ENCODE results near the gene C1QA.
A peak's percentile ranks its signal among the peaks of the same experiment; 100 is the strongest.

C1QA gene, protein sequence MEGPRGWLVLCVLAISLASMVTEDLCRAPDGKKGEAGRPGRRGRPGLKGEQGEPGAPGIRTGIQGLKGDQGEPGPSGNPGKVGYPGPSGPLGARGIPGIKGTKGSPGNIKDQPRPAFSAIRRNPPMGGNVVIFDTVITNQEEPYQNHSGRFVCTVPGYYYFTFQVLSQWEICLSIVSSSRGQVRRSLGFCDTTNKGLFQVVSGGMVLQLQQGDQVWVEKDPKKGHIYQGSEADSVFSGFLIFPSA

DNA sequence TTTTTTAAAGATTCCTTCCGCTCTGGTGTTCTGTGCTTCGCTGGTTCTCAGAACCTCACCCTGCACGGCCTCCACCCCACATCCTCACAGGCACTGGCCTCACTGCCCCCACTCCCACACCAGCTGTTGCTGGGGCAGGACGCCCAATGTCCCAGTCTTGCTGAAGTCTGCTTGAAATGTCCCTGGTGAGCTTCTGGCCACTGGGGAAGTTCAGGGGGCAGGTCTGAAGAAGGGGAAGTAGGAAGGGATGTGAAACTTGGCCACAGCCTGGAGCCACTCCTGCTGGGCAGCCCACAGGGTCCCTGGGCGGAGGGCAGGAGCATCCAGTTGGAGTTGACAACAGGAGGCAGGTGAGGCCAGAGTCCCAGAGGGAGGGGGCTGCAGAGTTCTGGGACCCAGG is at the start of gene C1QA:
Gene C1QA, plus strand, starts transcription at position 276 of the 400 bp plus-strand sequence. CDS start 989 bp downstream, outside the sequence.
- peak; percentile 82 to 84 for DNase-seq
- H3K9me3 ChIP-seq = no peaks in the 10 kb centered on the region
- no peak within 1 kb of the TSS for H3K27ac ChIP-seq
- TF ChIP-seq, protein P1, sequence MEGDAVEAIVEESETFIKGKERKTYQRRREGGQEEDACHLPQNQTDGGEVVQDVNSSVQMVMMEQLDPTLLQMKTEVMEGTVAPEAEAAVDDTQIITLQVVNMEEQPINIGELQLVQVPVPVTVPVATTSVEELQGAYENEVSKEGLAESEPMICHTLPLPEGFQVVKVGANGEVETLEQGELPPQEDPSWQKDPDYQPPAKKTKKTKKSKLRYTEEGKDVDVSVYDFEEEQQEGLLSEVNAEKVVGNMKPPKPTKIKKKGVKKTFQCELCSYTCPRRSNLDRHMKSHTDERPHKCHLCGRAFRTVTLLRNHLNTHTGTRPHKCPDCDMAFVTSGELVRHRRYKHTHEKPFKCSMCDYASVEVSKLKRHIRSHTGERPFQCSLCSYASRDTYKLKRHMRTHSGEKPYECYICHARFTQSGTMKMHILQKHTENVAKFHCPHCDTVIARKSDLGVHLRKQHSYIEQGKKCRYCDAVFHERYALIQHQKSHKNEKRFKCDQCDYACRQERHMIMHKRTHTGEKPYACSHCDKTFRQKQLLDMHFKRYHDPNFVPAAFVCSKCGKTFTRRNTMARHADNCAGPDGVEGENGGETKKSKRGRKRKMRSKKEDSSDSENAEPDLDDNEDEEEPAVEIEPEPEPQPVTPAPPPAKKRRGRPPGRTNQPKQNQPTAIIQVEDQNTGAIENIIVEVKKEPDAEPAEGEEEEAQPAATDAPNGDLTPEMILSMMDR (IDR thresholded peaks at IDR 0.05) = no peak
- H3K27me3 ChIP-seq = peaks cover 0 to 79% of the 10 kb centered on the region in 2 donors
- intact Hi-C loops (cut with DNase I; ENCODE audit: low total_unique reads) = no loop called here
- H3K36me3 ChIP-seq = no peaks in the 10 kb centered on the region
- no peaks in the 10 kb centered on the region for H3K4me1 ChIP-seq
- peak within 1 kb of the TSS; percentile 17 to 23 for H3K4me3 ChIP-seq

DNA sequence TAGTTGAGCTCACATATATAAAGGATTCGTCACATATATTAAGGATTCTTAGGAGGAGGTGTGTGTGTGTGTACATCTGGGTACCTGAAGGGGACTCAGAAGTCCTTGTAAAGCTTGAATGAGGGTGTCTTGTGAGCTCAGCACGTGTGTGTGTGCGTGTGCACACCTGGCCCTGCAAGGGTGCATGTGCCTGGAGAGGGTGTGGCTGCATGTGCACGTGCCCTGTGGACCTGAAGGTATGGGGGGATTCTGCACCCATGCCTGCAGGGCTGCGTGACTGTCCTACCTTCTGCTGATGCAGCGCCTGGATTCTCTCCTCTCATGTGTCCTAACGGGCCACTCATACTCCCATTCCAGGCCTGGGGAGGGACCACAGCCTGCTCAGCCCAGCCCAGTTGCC is 49.2 kb upstream of the C1QA start:
- TF ChIP-seq, protein P1 (IDR thresholded peaks at IDR 0.05) = no peak
- no peak for DNase-seq
- Histone ChIP-seq H3K4me1 (no peaks in the 10 kb centered on the region), H3K27ac (no peak overlapping the region), H3K9me3 (no peaks in the 10 kb centered on the region), H3K27me3 (peaks cover 0 to 74% of the 10 kb centered on the region in 2 donors), H3K36me3 (no peaks in the 10 kb centered on the region), H3K4me3 (no peak overlapping the region)
- intact Hi-C loops (cut with DNase I; ENCODE audit: low total_unique reads) = no loop called here

DNA sequence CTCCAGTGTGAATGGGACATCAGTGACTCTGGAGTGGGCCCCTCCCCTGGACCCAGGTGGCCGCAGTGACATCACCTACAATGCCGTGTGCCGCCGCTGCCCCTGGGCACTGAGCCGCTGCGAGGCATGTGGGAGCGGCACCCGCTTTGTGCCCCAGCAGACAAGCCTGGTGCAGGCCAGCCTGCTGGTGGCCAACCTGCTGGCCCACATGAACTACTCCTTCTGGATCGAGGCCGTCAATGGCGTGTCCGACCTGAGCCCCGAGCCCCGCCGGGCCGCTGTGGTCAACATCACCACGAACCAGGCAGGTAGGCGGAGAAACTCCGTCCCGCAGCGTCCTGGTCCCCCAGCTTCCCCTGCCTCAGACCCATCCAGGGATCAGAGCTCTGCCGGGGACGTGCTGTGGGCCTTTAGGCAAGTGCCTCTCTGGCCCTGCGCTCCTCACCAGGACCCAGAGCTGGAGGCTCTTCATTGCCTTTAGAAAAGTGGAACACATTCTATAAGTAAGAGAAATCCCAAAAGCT is 47.5 kb upstream of the C1QA start:
- H3K27ac ChIP-seq = no peak overlapping the region
- H3K36me3 ChIP-seq = no peaks in the 10 kb centered on the region
- peaks cover 0 to 82% of the 10 kb centered on the region in 2 donors for H3K27me3 ChIP-seq
- no peak overlapping the region for H3K4me3 ChIP-seq
- H3K9me3 ChIP-seq = no peaks in the 10 kb centered on the region
- intact Hi-C loops (cut with DNase I; ENCODE audit: low total_unique reads) = no loop called here
- DNase-seq = no peak
- H3K4me1 ChIP-seq = no peaks in the 10 kb centered on the region
- TF ChIP-seq, protein P1 (IDR thresholded peaks at IDR 0.05) = no peak

DNA sequence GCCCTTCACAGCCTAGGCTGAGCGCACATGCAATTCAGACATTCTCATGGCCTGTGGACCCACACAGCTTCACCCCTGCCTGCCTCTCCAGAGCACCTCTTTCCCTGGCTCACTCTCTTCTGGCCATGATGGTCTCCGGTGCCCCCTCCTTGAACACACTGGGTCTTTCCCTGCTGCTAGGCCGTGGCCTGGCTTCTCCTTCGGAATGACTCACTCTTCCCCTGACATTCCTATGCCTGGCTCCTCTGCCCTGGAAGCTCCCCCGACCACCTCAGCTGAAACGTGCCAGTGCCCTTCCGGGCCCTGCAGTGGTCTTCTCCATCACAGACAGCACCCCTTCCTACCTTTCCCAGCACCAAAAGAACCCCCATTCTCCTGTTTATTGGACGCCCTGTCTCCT is 44.9 kb upstream of the C1QA start:
- intact Hi-C loops (cut with DNase I; ENCODE audit: low total_unique reads) = no loop called here
- H3K4me3 ChIP-seq = no peak overlapping the region
- H3K4me1 ChIP-seq = no peaks in the 10 kb centered on the region
- H3K27ac ChIP-seq = no peak overlapping the region
- H3K27me3 ChIP-seq = peaks cover 0 to 79% of the 10 kb centered on the region in 2 donors
- TF ChIP-seq, protein P1 (IDR thresholded peaks at IDR 0.05) = no peak
- no peaks in the 10 kb centered on the region for H3K9me3 ChIP-seq
- H3K36me3 ChIP-seq = no peaks in the 10 kb centered on the region
- no peak for DNase-seq

DNA sequence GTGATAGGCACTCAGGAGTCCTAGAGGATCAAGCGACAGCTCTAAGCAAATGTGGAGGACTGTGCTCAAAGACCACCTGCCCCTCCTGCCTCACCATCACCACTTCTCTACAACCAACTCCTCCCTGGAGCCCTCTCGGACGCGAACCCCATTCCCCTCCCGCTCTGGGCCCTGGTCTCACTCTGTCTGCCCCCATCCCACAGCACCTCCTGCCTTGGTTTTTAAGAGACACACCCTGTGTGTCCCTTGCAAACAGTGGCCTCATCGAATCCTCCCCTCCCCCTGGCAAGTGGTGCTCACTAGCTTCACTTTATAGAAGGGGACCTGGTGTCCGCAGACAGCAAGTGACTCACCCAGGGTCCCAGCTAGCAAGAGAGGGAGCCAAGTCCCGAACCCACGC is 44.4 kb upstream of the C1QA start:
- DNase-seq = no peak
- H3K4me3 ChIP-seq = no peak overlapping the region
- H3K36me3 ChIP-seq = no peaks in the 10 kb centered on the region
- H3K27ac ChIP-seq = no peak overlapping the region
- H3K27me3 ChIP-seq = peaks cover 0 to 75% of the 10 kb centered on the region in 2 donors
- intact Hi-C loops (cut with DNase I; ENCODE audit: low total_unique reads) = no loop called here
- no peaks in the 10 kb centered on the region for H3K4me1 ChIP-seq
- TF ChIP-seq, protein P1 (IDR thresholded peaks at IDR 0.05) = no peak
- H3K9me3 ChIP-seq = no peaks in the 10 kb centered on the region
